Fibroblast of the aortic adventitia (primary cell): ENCODE results near the gene DENND4A. TPM values are rescaled to one million over a fixed set of nuclear protein-coding genes. Genes with fewer than 3 reads are reported as not detected.

Experiments
- DNase-seq: peaks from one replicate; pipeline ENCODE4 v3.0.0-alpha.2; 2010; ENCODE audit warnings: low read depth
- H3K4me3 ChIP-seq: 2 replicates; pipeline ENCODE4 v1.5.1; 2011; ENCODE audit warnings: low read depth, mild to moderate bottlenecking, control low read depth, low read length, moderate library complexity
- CTCF ChIP-seq: IDR thresholded peaks from 2 replicates; pipeline ENCODE4 v1.5.1; 2011; ENCODE audit warnings: mild to moderate bottlenecking, low read length, control low read depth, inconsistent platforms; ENCODE audit not compliant: insufficient read depth
- total RNA-seq: library from RNA; depleted of rRNA; stranded (reverse); fragments of >200 nt; gene quantifications from 2 replicates; pipeline ENCODE4 v1.2.3, GENCODE V29; 2012; ENCODE audit warnings: low replicate concordance

The DENND4A gene
- total RNA-seq, 1 donor = 30.3 TPM

- no peak for TF ChIP-seq CTCF
- DNase-seq = no peak
- no peak overlapping the region for H3K4me3 ChIP-seq
Measured at GRCh38 chr15:65639509-65639908, 152.6 kb downstream of the DENND4A start.

GRCh38 chr15:65638681-65639089 is 153.4 kb downstream of the DENND4A start:
- DNase-seq = peak; percentile 86
- peak; percentile 83 for TF ChIP-seq CTCF
- H3K4me3 ChIP-seq = no peak overlapping the region

- H3K4me3 ChIP-seq = no peak overlapping the region
- TF ChIP-seq CTCF = no peak
- no peak for DNase-seq
Measured at GRCh38 chr15:65638109-65638508, 154.0 kb downstream of the DENND4A start.

GRCh38 chr15:65634356-65634755 is 157.7 kb downstream of the DENND4A start:
- TF ChIP-seq CTCF = no peak
- H3K4me3 ChIP-seq = no peak overlapping the region
- DNase-seq = no peak

GRCh38 chr15:65633752-65634151 is 158.3 kb downstream of the DENND4A start:
- H3K4me3 ChIP-seq = no peak overlapping the region
- TF ChIP-seq CTCF = no peak
- DNase-seq = no peak

- H3K4me3 ChIP-seq = no peak overlapping the region
- no peak for DNase-seq
- no peak for TF ChIP-seq CTCF
Measured at GRCh38 chr15:65632780-65633375, 159.2 kb downstream of the DENND4A start.

- DNase-seq = no peak
- H3K4me3 ChIP-seq = no peak overlapping the region
- no peak for TF ChIP-seq CTCF
Measured at GRCh38 chr15:65631503-65631902, 160.6 kb downstream of the DENND4A start.
